LNCaP clone FGC (cell line): ENCODE measurements around the gene ADIG.

Experiments
- DNase-seq: peaks from one replicate; pipeline ENCODE4 v3.0.0-alpha.2; 2011; ENCODE audit warnings: low read depth
- H3K4me3 ChIP-seq: 2 replicates; pipeline ENCODE4 v1.5.1; 2011; ENCODE audit warnings: mild to moderate bottlenecking, low read depth, low read length, control low read depth
- CTCF ChIP-seq: IDR thresholded peaks from 2 replicates; pipeline ENCODE4 v1.5.1; 2012; ENCODE audit warnings: mild to moderate bottlenecking; ENCODE audit not compliant: control insufficient read depth, insufficient read depth; ENCODE audit errors: extremely low read depth

Gene ADIG

GRCh38 chr20:38569747-38570525 is 11.1 kb upstream of the ADIG start:
- DNase-seq, result no peak
- no peak for TF ChIP-seq CTCF

GRCh38 chr20:38573413-38573812 is 7.6 kb upstream of the ADIG start:
- no peak for DNase-seq
- no peak for TF ChIP-seq CTCF
- H3K4me3 ChIP-seq, result no peak overlapping the region

More at GRCh38 chr20:38569747-38570525, 11.1 kb upstream of the ADIG start:
- no peak overlapping the region for H3K4me3 ChIP-seq

GRCh38 chr20:38579219-38579910 is 1.6 kb upstream of the ADIG start:
- H3K4me3 ChIP-seq, result no peak overlapping the region
- TF ChIP-seq CTCF, result no peak
- no peak for DNase-seq

GRCh38 chr20:38579921-38580320 is 1.1 kb upstream of the ADIG start:
- DNase-seq, result no peak
- H3K4me3 ChIP-seq, result no peak overlapping the region
- TF ChIP-seq CTCF, result no peak

- DNase-seq, result no peak
- TF ChIP-seq CTCF, result no peak
Observed at GRCh38 chr20:38581830-38582358, 897 bp downstream of the ADIG start.

GRCh38 chr20:38583306-38583705 is 2.3 kb downstream of the ADIG start:
- no peak for TF ChIP-seq CTCF
- H3K4me3 ChIP-seq, result no peak overlapping the region
- no peak for DNase-seq

More at GRCh38 chr20:38581830-38582358, 897 bp downstream of the ADIG start:
- H3K4me3 ChIP-seq, result no peak overlapping the region
